GM18502 (cell line): ENCODE results near the gene TTLL5.

Experiments
- ATAC-seq: cut with Tn5 transposase; IDR thresholded peaks from one replicate; pipeline ENCODE4 v1.9.1; 2021; ENCODE audit warnings: mild to moderate bottlenecking; ENCODE audit not compliant: unreplicated experiment, poor library complexity

Gene TTLL5

DNA sequence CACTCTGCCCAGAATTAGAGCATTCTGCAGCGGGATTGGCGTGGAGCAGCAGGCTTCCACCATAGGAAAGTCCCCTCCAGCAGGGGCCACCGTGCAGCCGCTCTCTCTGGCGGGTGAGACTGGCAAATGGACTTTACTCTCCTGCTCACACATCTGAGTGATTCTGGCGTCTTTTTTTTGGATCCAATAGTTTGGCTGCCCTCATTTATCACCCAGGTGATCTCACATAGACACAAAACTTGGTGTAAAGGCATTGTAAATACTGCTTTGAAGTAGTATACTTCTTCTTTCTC lies 190.5 kb downstream of the TTLL5 start:
- ATAC-seq: no peak

DNA sequence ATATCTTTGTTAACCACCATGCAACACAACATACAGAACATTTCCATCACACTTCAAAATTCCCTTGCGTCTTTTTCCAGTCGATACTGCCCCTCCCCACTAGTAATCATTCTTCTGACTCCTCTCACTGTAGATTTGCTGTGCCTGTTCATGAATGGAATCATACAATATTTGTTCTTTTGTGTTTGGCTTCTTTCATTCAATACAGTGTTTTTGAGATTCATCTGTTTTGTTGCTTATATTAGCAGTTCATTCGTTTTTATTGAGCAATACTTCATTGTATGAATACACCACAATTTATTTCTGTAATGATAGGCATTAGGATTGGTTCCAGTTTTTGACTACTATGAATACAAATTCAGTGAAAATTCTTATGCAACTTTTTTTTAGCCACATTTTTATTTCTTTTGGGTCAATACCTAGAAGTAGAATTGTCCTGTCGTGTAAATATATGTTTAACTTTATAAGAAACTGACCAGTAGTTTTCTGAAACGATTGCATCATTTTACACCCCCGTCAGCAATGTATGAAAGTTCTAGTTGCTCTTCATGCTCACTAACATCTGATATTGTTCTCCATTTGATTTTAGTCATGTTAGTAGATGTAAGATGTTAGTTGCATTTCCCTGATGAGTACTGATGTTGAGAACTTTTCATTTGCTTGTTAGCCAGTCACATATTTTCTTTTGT lies 193.2 kb downstream of the TTLL5 start:
- ATAC-seq: no peak

DNA sequence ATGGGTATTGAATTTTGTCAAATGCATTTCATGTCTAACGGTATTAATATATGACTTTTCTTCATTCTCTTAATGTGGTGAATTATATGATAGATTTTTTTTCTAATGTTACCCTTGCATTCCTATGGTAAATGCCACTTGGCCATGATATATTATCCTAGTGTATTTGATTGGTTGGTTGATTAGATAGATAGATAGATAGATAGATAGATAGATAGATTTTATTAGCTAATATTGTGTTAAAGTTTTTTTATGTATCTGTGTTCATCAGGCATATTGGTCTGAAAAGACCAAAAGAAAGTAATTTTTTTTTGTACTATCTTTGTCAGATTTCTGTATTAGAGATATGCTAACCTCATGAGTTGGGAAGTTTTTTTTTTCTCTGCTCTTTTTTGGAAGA lies 196.2 kb downstream of the TTLL5 start:
- no peak for ATAC-seq

DNA sequence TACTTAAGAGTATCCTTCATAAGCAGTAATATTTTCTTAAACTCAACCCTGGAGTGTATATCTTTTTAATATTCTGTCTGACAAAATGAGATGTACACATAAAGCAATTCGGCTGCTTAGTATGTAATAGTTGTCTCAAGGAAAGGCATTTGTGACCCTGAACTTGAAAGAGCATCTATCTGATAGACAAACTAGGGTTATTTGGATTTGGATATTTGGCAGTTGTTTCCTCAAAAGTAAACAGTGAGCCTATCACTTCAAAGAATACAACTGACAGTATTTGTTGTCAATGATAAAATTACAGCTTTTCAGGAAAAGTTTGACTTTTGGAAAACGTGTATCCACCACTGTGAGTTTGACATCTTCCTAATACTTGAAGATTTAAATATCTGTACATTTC lies 197.3 kb downstream of the TTLL5 start:
- ATAC-seq: no peak

DNA sequence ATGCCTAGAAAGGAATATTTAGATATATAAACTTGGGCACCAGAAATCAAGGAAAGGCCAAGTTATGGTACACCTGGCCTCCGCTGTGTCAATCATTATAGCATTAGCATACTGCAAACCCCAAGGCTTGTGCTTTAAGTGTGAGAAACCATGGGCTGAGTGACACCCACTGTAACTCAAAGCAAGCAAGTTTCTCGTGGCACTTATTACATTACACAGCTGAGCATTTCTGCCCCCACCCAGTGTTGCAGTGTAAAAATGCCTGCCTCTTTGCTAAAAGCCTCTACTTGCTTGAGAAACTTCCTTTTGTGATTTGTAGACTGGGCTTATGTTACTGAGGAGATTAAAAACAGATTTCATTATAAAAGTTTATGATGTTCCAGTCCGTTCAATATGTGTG lies 198.7 kb downstream of the TTLL5 start:
- ATAC-seq: no peak

DNA sequence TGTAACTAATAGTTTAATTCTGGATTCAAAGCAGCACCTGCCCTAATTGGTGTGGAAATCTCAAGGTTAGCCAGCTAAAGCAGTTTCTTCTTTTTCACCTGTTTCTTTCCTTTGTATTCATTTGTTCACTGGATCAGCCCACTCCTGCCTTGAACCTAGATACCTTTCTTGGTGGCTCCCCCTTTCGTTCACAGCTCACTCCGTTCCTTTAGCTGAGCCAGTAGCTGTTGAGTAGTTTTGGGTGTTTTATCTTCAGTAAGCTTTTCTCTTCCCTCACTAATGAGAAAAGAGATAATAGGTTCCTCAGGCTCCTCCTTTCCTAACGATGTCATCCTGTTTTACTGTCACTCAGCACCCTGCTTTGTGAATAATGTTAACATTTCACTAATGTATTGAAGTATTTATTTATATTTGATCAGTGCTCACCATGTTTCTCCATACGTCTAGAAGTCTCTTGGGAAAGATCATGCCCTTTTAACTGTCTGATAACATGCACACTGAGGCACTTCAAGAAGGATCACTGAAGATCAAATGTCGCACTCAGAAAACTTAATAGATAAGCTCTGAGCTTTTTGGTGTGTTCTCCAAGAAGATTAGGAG lies 199.6 kb downstream of the TTLL5 start:
- no peak for ATAC-seq

DNA sequence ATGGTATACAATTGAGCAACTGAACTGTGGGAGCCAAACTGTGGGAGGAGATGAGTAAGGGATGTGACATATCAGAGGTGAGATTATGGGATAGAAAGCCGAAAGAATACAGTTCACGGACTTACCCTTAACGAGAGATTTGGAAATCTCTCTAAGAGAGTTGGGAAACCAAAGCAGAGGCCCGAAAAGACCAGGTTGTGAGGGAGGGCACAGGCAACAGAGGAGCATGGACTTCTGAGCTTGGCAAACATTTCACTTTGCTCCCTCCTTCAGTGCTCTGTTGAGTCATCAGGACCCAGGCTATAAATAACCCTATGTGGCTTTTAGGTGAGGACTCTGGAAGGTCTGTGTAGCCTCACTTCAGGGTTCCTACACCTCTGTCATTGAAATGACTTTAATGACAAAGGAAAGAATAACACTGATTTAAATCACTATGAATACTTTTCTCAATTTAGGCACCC lies 200.1 kb downstream of the TTLL5 start:
- no peak for ATAC-seq

DNA sequence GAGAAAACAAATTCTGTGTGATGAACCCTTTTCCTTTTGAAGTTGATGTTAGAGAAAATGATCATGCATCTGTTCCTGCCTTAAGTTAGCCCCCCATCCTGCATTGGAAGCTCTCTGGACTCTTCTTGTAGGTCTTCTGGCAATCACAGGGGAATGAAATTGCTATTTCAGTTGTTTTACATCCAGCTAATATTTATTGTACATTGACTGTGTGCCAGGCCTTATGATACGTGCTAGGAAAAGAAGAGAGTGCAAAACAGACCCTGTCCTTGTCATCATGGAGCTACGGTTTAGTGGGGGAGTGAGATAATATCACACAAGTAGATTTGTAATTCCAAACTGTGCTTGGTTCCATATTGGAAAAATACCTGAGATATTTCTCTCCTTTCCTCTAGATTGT lies 202.2 kb downstream of the TTLL5 start:
- no peak for ATAC-seq

DNA sequence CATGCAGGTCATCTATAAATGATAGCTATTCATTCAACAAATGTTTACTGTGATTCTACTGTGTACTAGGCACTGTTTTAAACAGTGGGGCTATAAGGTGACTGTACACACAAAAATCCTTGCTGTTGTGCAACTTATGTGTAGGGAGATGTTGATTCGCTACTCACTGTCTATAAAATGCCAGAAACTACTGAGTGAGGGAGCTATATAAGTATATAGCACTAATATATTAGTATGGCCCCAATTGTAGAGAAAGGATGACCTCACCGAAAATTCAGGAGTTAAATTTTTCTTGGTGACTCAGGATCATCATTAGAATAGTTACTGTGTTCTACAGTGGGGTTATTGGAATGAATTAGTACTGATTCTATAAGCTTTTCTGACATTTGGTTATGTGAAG lies 203.3 kb downstream of the TTLL5 start:
- no peak for ATAC-seq

DNA sequence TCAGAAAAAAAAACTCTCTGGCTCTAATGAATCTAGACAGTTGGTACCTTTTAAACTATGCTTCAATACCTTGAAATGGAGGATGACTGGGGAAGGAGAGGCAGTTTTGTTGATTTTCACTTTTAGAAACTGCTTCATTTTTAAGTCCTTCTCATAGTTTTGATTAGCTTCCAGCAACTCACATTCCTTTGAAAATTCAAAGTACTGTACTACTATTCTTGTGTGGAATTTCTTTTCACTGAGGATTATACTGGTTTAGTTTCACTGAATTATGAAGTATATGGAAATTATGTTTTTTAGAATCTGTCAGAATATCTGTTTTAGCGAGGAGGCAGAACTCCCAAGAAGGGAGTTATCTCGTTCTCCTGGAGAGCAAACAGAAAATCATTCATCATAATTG lies 204.5 kb downstream of the TTLL5 start:
- ATAC-seq: no peak

DNA sequence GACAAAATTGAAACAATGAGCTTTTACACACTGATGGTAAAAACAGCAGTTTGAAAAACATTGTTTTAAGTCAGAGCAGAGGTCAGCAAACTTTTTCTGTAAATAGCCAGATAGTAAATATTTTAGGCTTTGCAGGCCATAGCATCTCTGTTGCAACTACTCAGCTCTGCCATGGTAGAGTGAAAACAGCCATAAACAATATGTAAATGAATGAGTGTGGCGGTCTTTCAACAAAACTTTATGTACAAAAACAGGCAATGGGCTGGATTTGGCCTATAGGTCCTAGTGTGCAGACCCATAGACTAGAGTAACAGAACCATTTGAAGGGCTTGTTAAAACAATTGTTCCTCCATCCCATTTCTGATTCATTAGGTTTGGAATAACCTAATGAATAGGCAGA lies 205.9 kb downstream of the TTLL5 start:
- ATAC-seq: no peak

DNA sequence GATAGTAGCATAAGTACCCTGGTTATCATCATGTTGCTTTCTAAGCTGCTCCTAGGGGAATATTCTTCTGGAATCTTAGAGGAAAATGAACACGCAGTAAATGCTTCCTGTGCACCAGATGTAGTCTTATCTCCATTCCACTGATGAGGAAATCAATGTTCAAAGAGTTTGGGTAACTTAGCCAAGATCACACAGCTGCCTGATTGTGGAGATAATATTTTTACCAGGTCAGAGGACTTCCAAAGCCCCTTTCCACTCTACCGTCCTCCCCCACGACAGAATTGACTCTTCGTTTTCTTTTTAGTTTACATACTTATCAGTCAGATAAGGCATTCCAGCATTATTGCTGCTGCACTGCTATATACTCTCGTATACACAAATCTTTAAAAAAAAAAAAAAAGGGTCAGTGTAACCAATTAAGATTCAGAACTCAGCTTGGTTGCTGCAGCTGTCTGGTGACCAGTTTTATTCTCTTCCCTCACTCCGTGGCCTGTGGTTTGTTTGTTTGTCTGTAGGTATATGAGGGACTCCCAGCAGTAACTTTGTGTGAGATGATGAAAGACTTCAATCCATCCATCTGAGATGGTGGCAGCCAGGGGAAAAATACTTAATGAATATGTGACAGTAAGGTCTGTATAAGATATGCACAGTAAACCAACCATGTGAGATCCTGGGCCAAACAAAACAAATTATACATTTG lies 210.3 kb downstream of the TTLL5 start:
- ATAC-seq: no peak

DNA sequence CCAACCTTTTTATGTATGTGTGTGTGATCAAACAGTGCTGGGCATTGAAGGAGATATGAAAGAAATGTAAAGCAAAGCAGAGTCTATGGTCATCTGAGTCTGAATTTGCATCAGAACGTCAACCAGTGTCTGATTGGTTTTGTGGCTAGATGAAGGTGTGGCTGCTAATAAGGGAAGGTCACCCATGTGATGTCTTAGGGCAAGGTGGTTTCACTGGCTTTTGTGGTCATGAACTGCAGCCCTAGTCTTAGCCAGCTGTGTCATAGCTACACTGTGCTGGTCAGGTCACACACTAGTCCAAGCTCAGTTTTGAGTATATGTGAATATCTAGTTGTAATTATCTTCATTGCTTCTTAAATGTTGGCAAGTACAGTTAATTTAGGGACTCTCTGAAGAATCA lies 214.9 kb downstream of the TTLL5 start:
- peak; percentile 88 for ATAC-seq

DNA sequence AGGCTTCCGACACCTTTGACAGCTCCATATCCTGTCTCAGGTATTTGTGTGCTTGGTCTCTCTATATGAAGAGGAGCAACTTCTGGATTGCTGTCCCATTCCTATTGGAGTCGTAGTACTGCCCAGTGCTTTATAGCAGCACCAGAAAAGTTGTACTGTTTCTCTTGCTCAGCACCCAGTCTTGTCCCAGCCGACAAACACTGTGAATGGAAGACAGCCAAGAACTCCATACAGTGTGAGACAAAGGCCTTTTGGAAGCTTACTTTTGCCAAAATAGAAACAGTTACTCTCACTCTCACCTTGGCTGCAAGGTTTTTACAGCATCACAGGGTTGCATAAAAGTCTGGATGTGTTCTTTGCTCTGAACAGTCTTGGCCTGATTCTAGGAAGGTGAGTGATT lies 215.5 kb downstream of the TTLL5 start:
- ATAC-seq: no peak

DNA sequence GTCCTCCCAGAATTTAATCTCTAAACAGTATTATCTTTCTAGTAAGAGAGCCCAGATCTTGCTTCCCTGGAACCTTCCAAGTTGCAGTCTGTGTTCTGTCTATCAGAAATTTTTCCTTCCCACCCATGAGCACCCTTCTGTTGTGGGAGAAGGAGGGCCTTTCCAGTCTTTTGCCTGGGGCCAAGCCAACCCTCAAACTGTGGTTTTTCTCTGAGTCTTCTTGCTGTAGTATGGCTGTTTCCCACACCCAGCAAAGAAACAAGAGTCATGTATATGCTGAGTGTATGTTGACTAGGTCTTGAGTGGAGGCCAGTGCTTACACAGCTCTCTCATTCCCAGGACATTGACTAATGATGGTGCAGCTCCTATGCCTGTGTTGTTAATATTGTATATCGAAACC lies 216.2 kb downstream of the TTLL5 start:
- ATAC-seq: no peak

DNA sequence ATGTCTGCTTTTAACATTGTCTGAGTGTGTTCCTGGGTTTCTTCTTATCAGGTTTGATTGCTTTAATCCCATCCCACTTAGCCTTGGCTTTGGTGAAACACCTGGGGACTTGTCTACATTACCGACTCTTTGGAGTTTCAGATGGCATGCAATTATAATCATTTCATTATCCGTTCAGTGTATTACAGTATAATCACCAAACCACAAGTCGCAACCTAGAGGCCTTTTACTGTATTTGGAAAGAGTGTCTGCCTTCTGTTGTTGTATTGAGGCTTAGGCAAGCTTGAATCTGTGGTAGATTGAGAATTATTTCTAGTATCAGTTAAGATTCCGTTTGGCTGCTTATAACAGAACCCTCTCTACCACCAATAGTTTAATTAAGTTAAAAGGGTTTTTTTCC lies 216.8 kb downstream of the TTLL5 start:
- no peak for ATAC-seq

DNA sequence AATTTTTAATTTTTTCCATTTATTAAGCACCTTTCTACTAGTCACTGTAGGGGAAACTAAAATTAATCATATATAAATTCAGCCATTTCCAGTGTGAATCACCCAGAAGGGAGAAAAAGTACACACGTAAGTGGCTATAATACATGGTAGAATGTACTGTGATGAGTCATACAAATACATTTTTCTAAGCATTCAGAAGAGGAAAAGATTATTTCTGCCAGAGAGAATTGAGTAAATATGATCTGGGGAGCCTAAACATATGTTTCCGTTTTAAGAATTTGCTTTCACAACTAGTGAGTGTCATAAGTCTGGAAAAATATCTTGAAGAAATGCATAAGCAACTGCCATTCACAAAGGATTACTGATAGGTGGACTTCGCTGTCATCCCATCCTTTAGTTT lies 218.0 kb downstream of the TTLL5 start:
- no peak for ATAC-seq

DNA sequence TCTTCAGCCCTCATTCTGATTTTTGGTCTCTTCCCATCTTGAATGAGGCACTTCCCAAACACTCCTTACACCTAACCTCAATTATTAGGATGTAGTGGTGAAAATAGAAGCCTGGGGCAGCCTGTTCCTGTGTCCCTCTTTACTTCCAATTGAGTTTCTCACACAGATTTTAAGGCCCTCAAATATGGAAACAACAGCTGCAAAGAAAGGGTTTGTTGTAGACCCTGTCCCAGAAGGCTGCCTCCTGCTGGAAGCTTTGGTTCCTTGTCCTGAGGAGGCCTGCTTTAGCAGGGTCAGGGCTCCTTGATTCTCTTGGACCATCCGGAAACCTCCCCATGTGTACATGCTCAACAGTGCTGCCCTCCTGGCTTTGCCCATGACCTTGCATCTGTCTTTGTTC lies 219.5 kb downstream of the TTLL5 start:
- no peak for ATAC-seq

DNA sequence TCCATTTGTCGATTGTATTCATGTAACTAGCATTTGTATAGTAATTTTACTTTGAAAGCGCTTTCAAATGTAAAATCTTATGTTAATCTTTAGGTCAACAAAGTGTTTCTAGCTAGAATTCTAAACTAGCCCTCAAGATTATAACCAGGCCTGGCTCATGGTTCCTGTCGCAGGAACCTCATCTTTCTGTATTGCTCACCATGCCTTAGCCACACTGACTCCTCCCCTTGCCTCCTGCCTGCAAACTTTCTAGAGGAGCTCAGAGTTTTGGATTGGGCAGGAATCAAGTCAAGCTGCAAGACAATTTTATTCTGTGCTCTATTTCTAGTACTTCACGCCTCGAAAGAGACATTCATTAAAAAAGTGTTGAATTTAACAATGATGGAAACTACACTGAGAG lies 220.9 kb downstream of the TTLL5 start:
- ATAC-seq: no peak

DNA sequence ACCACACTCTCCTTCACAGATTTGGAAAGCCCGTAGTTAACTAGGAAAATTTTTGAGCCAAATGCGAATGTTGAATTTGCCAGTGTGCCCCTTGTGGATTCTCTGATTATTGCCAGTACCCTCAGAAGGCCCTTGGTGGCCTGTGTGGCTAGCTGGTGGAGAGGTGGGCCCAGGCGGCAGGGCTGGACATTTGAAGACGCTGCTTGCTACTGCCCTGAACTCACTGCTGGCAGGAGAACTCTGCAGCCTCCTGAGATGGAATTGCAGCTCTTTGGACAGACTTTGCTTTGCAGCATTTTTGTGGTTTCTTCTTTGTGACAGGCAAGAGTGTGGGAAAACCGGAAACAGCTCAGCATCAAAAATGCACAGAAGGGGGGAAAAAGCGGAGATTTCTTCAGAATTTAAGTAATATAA lies 223.2 kb downstream of the TTLL5 start:
- ATAC-seq: no peak

DNA sequence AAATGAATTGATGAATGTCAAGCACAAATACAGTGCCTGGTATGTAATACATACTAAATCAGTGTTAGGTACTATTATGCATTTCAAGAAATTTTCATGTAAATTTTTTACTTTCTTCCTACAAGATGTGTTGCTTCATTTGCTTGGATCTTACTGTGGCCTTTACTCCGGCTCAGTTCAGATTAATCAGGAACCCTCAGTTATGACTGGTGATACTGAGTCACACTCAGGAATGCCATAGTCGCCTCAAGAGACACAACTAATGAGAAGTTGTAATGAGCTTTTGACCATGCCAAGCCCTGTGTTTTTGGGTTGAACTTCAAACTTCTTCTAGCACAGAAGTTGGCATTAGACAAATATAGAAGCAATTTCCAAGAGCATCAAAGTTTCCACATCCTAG lies 224.8 kb downstream of the TTLL5 start:
- no peak for ATAC-seq
